ENCODE measurements around the gene LGMN. TPM values are rescaled to one million over a fixed set of nuclear protein-coding genes. Genes with fewer than 3 reads are reported as not detected.
A peak's percentile ranks its signal among the peaks of the same experiment; 100 is the strongest.

LGMN gene
- total and polyA plus RNA-seq, 2 experiments from 2014 or later, result 60.0 to 83.5 TPM

DNA sequence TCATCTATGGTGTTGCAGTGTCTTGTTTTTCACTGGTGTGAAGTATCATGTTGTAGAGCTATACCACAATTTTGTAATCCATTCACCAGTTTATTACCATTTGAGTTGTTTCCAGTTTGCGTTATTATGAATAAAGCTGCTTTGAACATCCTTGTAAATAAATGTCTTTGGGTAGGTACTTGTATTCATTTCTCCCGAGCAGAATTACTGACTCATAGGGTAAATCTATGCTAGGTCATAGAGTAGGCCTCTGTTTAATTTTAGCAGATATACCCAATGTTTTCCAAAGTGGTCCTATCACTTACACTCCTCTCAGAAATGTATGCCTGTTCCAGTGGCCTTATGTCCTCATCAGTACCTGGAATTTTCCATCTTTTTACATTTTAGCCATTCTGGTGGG is 39.1 kb upstream of the LGMN start:
- H3K9me2 ChIP-seq (ENCODE audit: insufficient read depth), result peaks cover 4% of the 10 kb centered on the region; the same call in 1 of the 2 replicates
- Mint-ChIP-seq H3K27me3 (ENCODE audit: insufficient read depth, low read depth, poor library complexity) (no peaks in the 10 kb centered on the region), H3K27ac (no peak overlapping the region)

More for the DNA sequence above, 39.1 kb upstream of the LGMN start:
- no peaks in the 10 kb centered on the region for H4K20me1 ChIP-seq (replicated peaks; ENCODE audit: insufficient read depth)
- TF ChIP-seq NANOG (IDR thresholded peaks at IDR 0.05; ENCODE audit: borderline replicate concordance) (no peak), EZH2phosphoT487 (IDR thresholded peaks at IDR 0.05; ENCODE audit: unreplicated experiment) (no peak), EZH2 (IDR thresholded peaks at IDR 0.05; ENCODE audit: low read depth, unreplicated experiment) (no peak), ZNF114 (CRISPR knock-in tag; IDR thresholded peaks at IDR 0.05) (no peak), JUNB (IDR thresholded peaks at IDR 0.05; ENCODE audit: unreplicated experiment) (no peak), ZNF331 (CRISPR knock-in tag; IDR thresholded peaks at IDR 0.05; ENCODE audit: low read depth) (no peak), STAT1 (IDR thresholded peaks at IDR 0.05; ENCODE audit: unreplicated experiment) (no peak), POLR2AphosphoS5 (IDR thresholded peaks at IDR 0.05; ENCODE audit: low read depth) (no peak)
- TF ChIP-seq, protein P1, sequence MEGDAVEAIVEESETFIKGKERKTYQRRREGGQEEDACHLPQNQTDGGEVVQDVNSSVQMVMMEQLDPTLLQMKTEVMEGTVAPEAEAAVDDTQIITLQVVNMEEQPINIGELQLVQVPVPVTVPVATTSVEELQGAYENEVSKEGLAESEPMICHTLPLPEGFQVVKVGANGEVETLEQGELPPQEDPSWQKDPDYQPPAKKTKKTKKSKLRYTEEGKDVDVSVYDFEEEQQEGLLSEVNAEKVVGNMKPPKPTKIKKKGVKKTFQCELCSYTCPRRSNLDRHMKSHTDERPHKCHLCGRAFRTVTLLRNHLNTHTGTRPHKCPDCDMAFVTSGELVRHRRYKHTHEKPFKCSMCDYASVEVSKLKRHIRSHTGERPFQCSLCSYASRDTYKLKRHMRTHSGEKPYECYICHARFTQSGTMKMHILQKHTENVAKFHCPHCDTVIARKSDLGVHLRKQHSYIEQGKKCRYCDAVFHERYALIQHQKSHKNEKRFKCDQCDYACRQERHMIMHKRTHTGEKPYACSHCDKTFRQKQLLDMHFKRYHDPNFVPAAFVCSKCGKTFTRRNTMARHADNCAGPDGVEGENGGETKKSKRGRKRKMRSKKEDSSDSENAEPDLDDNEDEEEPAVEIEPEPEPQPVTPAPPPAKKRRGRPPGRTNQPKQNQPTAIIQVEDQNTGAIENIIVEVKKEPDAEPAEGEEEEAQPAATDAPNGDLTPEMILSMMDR (conservative IDR thresholded peaks at IDR 0.05; ENCODE audit: low read depth in 2 of 2), result no peak
- TF ChIP-seq, protein P2, sequence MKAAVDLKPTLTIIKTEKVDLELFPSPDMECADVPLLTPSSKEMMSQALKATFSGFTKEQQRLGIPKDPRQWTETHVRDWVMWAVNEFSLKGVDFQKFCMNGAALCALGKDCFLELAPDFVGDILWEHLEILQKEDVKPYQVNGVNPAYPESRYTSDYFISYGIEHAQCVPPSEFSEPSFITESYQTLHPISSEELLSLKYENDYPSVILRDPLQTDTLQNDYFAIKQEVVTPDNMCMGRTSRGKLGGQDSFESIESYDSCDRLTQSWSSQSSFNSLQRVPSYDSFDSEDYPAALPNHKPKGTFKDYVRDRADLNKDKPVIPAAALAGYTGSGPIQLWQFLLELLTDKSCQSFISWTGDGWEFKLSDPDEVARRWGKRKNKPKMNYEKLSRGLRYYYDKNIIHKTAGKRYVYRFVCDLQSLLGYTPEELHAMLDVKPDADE (IDR thresholded peaks at IDR 0.05), result no peak
- TF ChIP-seq, protein P3, sequence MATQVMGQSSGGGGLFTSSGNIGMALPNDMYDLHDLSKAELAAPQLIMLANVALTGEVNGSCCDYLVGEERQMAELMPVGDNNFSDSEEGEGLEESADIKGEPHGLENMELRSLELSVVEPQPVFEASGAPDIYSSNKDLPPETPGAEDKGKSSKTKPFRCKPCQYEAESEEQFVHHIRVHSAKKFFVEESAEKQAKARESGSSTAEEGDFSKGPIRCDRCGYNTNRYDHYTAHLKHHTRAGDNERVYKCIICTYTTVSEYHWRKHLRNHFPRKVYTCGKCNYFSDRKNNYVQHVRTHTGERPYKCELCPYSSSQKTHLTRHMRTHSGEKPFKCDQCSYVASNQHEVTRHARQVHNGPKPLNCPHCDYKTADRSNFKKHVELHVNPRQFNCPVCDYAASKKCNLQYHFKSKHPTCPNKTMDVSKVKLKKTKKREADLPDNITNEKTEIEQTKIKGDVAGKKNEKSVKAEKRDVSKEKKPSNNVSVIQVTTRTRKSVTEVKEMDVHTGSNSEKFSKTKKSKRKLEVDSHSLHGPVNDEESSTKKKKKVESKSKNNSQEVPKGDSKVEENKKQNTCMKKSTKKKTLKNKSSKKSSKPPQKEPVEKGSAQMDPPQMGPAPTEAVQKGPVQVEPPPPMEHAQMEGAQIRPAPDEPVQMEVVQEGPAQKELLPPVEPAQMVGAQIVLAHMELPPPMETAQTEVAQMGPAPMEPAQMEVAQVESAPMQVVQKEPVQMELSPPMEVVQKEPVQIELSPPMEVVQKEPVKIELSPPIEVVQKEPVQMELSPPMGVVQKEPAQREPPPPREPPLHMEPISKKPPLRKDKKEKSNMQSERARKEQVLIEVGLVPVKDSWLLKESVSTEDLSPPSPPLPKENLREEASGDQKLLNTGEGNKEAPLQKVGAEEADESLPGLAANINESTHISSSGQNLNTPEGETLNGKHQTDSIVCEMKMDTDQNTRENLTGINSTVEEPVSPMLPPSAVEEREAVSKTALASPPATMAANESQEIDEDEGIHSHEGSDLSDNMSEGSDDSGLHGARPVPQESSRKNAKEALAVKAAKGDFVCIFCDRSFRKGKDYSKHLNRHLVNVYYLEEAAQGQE (IDR thresholded peaks at IDR 0.05; ENCODE audit: unreplicated experiment), result no peak
- no peak overlapping the region for H3K4me3 ChIP-seq
- no peak overlapping the region for H3K27ac ChIP-seq (ENCODE audit: low read depth)
- ATAC-seq (no peak), DNase-seq (ENCODE audit: low spot score) (no peak)
- Mint-ChIP-seq H3K4me1 (peaks cover 7% of the 10 kb centered on the region; the same call in 2 of the 3 replicates), H3K4me3 (no peak overlapping the region), H3K36me3 (ENCODE audit: low read depth) (peaks cover 5% of the 10 kb centered on the region; the same call in 2 of the 3 replicates), H3K9me3 (peaks cover 9% of the 10 kb centered on the region)
- H3K27me3 ChIP-seq (ENCODE audit: insufficient read depth), result no peaks in the 10 kb centered on the region
- no peaks in the 10 kb centered on the region for H3K79me2 ChIP-seq (replicated peaks; ENCODE audit: insufficient read depth)
- no peaks in the 10 kb centered on the region for H3K36me3 ChIP-seq (ENCODE audit: insufficient read depth)
- no peak overlapping the region for H3K4me2 ChIP-seq
- no peaks in the 10 kb centered on the region; the same call in 1 of the 2 replicates for H3K4me1 ChIP-seq (ENCODE audit: insufficient read depth)
- H2AFZ ChIP-seq, result 0 out of 2 replicates have a peak overlapping the region, but pooled peaks have one; percentile 18
- no peaks in the 10 kb centered on the region for H3F3A ChIP-seq (replicated peaks; ENCODE audit: low read depth)

Data from GM23338 (cell line).